A673 (cell line): ENCODE results near the gene ATG2B.

Experiments used
- CTCF ChIP-seq: fragments of 300-800, 200-600 bp; sonication (generic); conservative IDR thresholded peaks from 2 replicates; pipeline ENCODE4 v1.5.1; 2017; ENCODE audit warnings: low read depth, mild to moderate bottlenecking, antibody characterized with exemption, low read length, moderate library complexity, mixed read lengths
- EZH2 ChIP-seq: fragments of 200-600 bp; sonication (generic); IDR thresholded peaks from 2 replicates; pipeline ENCODE4 v1.6.1; 2017; ENCODE audit warnings: borderline replicate concordance, low read depth, mild to moderate bottlenecking, mixed read lengths, antibody characterized with exemption, low read length; ENCODE audit not compliant: poor library complexity, severe bottlenecking

- TF ChIP-seq CTCF (no peak), EZH2 (no peak)
Measured at GRCh38 chr14:96410119-96410518, 47.0 kb upstream of the ATG2B start.
